Measurements from ENCODE around the gene AMOTL1.

Gene AMOTL1

DNA sequence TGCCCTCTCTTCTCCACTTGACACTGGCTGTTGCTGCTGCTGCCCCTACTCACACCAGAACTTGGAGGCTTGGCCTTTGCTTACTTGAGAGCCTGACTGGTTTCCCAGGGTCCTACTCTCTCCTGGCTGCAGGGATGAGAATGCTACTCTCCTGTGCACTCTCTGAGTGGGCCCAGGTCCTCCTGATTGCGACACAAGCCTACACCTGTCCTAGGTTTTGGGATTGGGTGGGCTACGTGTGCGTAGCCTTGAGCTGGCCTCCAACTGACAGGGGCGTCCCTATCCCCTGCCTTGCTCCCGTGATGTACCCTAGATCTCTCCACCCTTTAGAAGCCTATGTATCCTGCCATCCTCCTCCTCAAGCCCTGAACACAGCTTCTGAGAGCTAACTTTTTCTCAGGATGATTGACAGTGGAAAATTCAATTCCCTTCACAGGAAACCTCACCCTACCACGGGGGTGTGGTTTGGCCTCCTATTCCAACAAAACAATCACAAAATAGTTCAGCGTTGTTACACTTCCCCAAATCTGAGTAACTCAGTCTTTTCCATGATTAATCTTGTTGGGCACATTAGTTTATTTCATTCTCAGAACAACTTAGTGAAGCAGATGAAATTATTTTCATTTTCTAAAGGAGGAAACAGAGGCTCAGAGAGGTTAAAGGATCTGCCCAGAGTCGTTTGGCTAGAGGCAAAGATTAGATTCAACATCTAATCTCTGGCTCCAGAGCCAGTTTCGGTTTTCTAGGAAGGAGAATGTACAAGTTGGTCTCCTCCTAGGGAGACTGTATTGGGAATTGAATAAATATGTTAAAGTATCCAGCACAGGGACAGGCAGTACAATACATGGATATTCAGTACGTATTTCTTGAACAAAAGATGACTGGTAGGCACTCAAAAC lies 17.6 kb upstream of the AMOTL1 start:
- peaks cover 76% of the 10 kb centered on the region for H3K27me3 Mint-ChIP-seq
- H3K9me3 Mint-ChIP-seq, result no peaks in the 10 kb centered on the region
- DNase-seq (ENCODE audit: low spot score in 2 of 2) (no peak), ATAC-seq (replicated peaks; ENCODE audit: extremely low read depth, poor library complexity, severe bottlenecking) (no peak)
- H3K36me3 Mint-ChIP-seq (ENCODE audit: insufficient read depth), result no peaks in the 10 kb centered on the region
- no peak overlapping the region for H3K4me3 Mint-ChIP-seq
- H3K27ac Mint-ChIP-seq (ENCODE audit: low read depth), result no peak overlapping the region
- no peaks in the 10 kb centered on the region for H3K4me1 Mint-ChIP-seq

DNA sequence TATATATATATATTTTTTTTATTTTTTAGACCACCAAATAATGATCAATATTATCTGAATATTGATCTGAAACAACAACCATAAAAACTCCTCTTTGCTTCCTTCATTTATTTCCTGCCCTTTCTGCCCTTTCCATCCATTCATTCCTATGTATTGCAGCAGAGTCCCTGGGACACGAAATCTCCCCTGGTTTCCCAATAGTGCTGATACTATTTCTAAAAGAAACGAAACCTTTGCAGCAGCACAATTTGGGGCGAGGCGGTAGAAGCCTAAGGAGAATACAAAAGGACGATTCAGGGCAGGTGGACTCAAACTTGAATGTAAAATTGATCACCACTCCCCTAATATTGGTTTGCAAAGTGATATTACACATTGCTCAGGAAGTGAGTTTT lies 16.9 kb upstream of the AMOTL1 start:
- no peak overlapping the region for H3K4me3 Mint-ChIP-seq
- DNase-seq (ENCODE audit: low spot score in 2 of 2), result no peak
- H3K4me1 Mint-ChIP-seq, result no peaks in the 10 kb centered on the region
- no peaks in the 10 kb centered on the region for H3K36me3 Mint-ChIP-seq (ENCODE audit: insufficient read depth)
- no peak overlapping the region for H3K27ac Mint-ChIP-seq (ENCODE audit: low read depth)
- H3K9me3 Mint-ChIP-seq, result no peaks in the 10 kb centered on the region
- no peak for ATAC-seq (replicated peaks; ENCODE audit: extremely low read depth, poor library complexity, severe bottlenecking)
- H3K27me3 Mint-ChIP-seq, result peaks cover 69% of the 10 kb centered on the region

DNA sequence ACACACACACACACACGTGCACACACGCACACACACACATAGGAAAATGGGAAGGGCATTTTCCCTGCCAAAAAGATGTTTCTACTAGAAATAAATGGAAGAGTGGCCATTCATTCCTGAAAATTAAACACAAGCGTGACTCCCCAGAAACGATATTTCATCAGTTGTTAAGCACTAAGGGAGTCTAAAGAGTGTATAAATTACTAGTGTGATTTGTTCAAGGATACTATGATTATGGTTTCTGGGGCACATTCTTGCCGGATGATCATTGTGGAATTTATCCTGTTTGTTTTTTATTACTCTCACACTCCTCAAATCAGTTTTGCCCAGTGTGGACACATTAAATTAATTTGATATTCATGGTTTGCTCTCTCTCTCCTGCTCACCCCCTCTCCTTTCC lies 16.4 kb upstream of the AMOTL1 start:
- H3K27me3 Mint-ChIP-seq, result peaks cover 64% of the 10 kb centered on the region
- ATAC-seq (replicated peaks; ENCODE audit: extremely low read depth, poor library complexity, severe bottlenecking), result no peak
- H3K36me3 Mint-ChIP-seq (ENCODE audit: insufficient read depth), result no peaks in the 10 kb centered on the region
- H3K4me1 Mint-ChIP-seq, result no peaks in the 10 kb centered on the region
- no peak overlapping the region for H3K27ac Mint-ChIP-seq (ENCODE audit: low read depth)
- no peak for DNase-seq (ENCODE audit: low spot score in 2 of 2)
- no peak overlapping the region for H3K4me3 Mint-ChIP-seq
- no peaks in the 10 kb centered on the region for H3K9me3 Mint-ChIP-seq

DNA sequence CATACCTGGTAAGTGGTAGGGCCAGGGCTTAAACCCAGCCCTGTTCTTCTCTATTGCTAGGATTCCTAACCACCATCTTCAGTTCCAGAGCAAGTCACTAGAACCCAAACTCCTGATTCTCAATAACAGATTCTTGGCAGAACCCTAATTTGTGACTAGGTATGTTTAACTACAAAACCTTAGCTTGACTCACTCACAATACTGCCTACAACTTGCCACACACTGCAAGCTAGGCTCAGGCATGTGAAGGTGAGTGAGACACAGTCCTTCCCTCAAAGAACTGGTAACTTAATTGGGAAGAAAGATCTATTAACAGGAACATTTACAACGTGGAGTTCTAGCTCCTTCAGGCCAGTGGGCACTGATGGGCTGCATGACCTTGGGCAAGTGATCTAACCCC lies 14.5 kb upstream of the AMOTL1 start:
- Mint-ChIP-seq H3K4me1 (no peaks in the 10 kb centered on the region), H3K4me3 (no peak overlapping the region), H3K27me3 (peaks cover 56% of the 10 kb centered on the region), H3K9me3 (no peaks in the 10 kb centered on the region), H3K27ac (ENCODE audit: low read depth) (no peak overlapping the region), H3K36me3 (ENCODE audit: insufficient read depth) (no peaks in the 10 kb centered on the region)
- ATAC-seq (replicated peaks; ENCODE audit: extremely low read depth, poor library complexity, severe bottlenecking), result no peak
- no peak for DNase-seq (ENCODE audit: low spot score in 2 of 2)

DNA sequence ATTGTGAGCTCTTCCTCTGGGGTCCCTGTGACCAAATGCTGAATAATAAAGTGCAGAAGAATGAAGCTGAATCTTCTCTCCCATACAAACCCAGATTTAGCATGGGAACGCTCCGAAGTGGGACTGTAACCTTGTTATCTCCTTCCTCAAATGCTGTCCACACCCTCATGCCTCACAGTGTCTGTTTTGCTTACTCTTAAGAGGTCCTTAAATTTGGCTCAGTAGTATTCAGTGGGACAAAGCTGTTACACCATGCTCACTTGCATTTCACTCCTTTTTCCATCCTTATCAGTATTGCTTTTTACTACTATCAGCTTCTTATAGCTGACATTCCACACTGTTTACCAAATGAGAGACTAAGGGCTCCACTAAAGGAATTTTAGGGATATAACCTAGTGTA lies 13.8 kb upstream of the AMOTL1 start:
- DNase-seq (ENCODE audit: low spot score in 2 of 2) (no peak), ATAC-seq (replicated peaks; ENCODE audit: extremely low read depth, poor library complexity, severe bottlenecking) (no peak)
- H3K4me1 Mint-ChIP-seq, result no peaks in the 10 kb centered on the region
- no peaks in the 10 kb centered on the region for H3K9me3 Mint-ChIP-seq
- H3K27me3 Mint-ChIP-seq, result peaks cover 56% of the 10 kb centered on the region
- H3K27ac Mint-ChIP-seq (ENCODE audit: low read depth), result no peak overlapping the region
- no peak overlapping the region for H3K4me3 Mint-ChIP-seq
- H3K36me3 Mint-ChIP-seq (ENCODE audit: insufficient read depth), result no peaks in the 10 kb centered on the region

DNA sequence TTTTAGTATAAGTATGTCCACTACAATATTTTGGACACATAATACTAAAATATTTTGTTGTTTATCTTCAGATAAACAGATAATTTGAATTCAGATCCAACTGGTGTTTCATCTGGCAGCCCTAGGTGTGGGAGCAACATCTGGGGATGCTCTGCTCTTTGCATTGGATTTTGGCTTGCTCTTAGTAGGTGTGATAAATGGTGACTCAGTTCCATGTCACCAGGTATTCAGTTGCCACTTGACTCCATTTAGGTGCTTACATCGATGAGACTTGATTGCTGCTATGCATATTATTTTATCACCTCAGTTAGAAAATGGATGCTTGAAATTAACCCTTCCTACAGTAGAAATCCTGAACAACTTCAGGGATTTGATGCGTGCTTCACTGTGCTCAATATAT lies 13.3 kb upstream of the AMOTL1 start:
- Mint-ChIP-seq H3K4me1 (no peaks in the 10 kb centered on the region), H3K4me3 (no peak overlapping the region), H3K27ac (ENCODE audit: low read depth) (no peak overlapping the region), H3K9me3 (no peaks in the 10 kb centered on the region), H3K36me3 (ENCODE audit: insufficient read depth) (no peaks in the 10 kb centered on the region), H3K27me3 (peaks cover 56% of the 10 kb centered on the region)
- no peak for ATAC-seq (replicated peaks; ENCODE audit: extremely low read depth, poor library complexity, severe bottlenecking)
- DNase-seq (ENCODE audit: low spot score in 2 of 2), result no peak

DNA sequence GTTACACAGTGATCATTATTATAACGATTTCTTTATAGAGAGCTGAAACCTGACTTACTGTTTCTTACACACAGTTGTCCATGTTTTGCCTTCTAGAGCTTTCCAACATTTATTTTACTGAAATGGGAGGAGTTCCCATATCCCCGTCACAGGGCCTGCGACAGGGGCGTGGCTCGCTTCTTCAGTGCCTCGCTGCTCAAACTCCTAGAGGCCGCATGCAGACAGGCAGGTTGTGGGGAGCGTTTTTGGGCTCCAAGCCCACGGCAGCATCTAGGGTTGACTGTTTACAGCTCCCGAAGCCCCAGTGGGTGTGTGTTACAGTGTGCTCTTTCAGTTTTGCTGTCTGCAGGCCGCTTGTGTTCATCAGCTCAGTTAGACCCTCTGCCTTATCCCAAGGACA lies 12.7 kb upstream of the AMOTL1 start:
- Mint-ChIP-seq H3K36me3 (ENCODE audit: insufficient read depth) (no peaks in the 10 kb centered on the region), H3K27ac (ENCODE audit: low read depth) (no peak overlapping the region), H3K4me3 (no peak overlapping the region), H3K9me3 (no peaks in the 10 kb centered on the region), H3K4me1 (no peaks in the 10 kb centered on the region), H3K27me3 (peaks cover 50% of the 10 kb centered on the region)
- ATAC-seq (replicated peaks; ENCODE audit: extremely low read depth, poor library complexity, severe bottlenecking) (no peak), DNase-seq (ENCODE audit: low spot score in 2 of 2) (no peak)

DNA sequence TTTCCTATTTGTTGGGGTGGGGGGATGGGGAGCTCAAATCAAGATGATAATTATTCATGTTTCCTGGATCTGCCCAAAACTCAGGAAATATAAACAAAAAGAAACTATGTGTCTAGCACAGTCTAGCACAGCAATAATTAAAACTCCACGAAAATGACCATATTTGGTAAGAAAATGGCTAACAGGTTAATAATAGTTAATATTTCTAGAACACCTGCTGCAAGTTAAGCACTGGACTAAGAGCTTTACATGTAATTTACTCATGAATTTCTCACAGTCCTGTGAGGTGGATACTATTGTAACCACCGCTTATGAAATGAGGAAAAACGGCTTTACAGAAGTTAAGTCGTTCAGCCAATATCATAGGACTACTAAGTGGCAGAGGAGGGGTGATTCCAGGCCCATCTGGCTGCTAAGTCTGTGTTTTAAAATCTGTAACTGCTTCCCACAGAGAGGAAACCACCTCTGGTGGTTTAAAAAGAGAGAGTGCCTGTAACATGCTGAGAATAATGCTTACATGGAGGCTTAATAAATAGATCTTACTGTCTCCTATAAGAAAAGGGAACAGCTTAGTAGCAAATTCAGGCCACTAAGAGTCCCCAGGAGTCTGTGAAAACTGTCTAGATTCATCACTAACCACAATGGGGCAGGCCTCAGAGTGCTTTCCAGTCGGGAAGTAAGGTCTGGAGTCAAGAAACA lies 11.0 kb upstream of the AMOTL1 start:
- ATAC-seq (replicated peaks; ENCODE audit: extremely low read depth, poor library complexity, severe bottlenecking) (no peak), DNase-seq (ENCODE audit: low spot score in 2 of 2) (no peak)
- no peak overlapping the region for H3K27ac Mint-ChIP-seq (ENCODE audit: low read depth)
- H3K9me3 Mint-ChIP-seq, result no peaks in the 10 kb centered on the region
- no peak overlapping the region for H3K4me3 Mint-ChIP-seq
- no peaks in the 10 kb centered on the region for H3K4me1 Mint-ChIP-seq
- peaks cover 42% of the 10 kb centered on the region for H3K27me3 Mint-ChIP-seq
- no peaks in the 10 kb centered on the region for H3K36me3 Mint-ChIP-seq (ENCODE audit: insufficient read depth)

DNA sequence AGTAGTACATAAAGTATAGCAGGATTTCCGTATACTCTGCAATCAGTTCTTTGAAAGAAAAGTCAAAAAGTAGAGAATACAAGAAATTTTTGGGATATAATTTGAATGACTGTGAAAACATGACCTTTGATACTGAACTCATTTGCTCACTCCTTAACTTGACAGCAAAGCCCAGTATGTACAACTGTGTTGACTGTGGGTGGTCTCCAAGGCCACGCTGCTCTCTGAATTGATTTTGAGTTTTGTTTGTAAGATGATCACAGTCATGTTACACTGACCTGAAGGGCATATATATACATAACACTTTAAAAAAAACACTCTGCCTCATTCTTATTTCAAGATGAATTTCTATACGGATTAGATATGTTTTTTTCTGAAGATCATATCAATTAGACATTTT lies 9.5 kb upstream of the AMOTL1 start:
- no peak overlapping the region for H3K4me3 Mint-ChIP-seq
- H3K27me3 Mint-ChIP-seq, result peaks cover 30% of the 10 kb centered on the region
- H3K9me3 Mint-ChIP-seq, result no peaks in the 10 kb centered on the region
- DNase-seq (ENCODE audit: low spot score in 2 of 2) (no peak), ATAC-seq (replicated peaks; ENCODE audit: extremely low read depth, poor library complexity, severe bottlenecking) (no peak)
- no peaks in the 10 kb centered on the region for H3K4me1 Mint-ChIP-seq
- no peaks in the 10 kb centered on the region for H3K36me3 Mint-ChIP-seq (ENCODE audit: insufficient read depth)
- no peak overlapping the region for H3K27ac Mint-ChIP-seq (ENCODE audit: low read depth)

DNA sequence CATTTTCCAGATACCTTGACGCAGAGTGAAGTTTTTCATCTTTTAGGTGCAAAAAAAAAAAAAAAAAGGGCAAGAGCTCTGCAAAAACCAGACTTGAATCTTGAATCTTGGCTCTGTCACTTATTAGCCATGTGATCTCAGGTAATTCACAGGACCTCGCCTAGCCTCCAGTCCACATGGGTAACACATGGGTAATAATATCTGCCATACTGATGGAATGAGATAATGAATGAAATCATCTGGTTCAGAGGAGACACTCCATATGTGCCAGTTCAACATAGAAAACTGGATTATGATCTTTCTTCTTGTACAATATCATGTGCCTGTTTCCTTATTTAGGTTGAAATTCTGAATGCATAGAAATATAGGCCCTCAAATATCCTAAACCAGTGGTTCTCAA lies 8.6 kb upstream of the AMOTL1 start:
- no peak overlapping the region for H3K27ac Mint-ChIP-seq (ENCODE audit: low read depth)

DNA sequence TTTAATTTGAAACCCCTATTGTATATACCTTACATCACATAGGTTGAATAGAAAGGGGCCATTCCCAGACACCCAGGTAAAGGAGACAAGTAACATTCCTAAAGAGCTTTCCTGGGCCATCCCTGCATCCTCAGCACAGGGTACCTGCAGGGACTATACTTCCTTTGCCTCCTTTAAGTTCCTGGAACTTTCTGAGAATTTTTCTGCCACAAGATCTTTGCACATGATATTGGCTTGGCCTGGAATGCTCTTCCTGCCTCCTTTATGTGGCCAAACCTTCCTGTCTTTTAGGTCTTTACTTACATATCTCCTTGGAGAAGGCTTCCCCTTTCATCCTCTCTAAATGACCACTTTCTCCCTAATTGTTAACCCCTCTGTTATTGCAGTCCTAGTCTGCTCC lies 7.9 kb upstream of the AMOTL1 start:
- Mint-ChIP-seq H3K4me3 (no peak overlapping the region), H3K9me3 (no peaks in the 10 kb centered on the region), H3K27ac (ENCODE audit: low read depth) (no peak overlapping the region), H3K36me3 (ENCODE audit: insufficient read depth) (no peaks in the 10 kb centered on the region), H3K27me3 (peaks cover 17% of the 10 kb centered on the region), H3K4me1 (no peaks in the 10 kb centered on the region)
- DNase-seq (ENCODE audit: low spot score in 2 of 2) (no peak), ATAC-seq (replicated peaks; ENCODE audit: extremely low read depth, poor library complexity, severe bottlenecking) (no peak)

More for the DNA sequence above, 8.6 kb upstream of the AMOTL1 start:
- Mint-ChIP-seq H3K4me1 (no peaks in the 10 kb centered on the region), H3K9me3 (no peaks in the 10 kb centered on the region), H3K27me3 (peaks cover 22% of the 10 kb centered on the region), H3K4me3 (no peak overlapping the region), H3K36me3 (ENCODE audit: insufficient read depth) (no peaks in the 10 kb centered on the region)
- ATAC-seq (replicated peaks; ENCODE audit: extremely low read depth, poor library complexity, severe bottlenecking) (no peak), DNase-seq (ENCODE audit: low spot score in 2 of 2) (no peak)

DNA sequence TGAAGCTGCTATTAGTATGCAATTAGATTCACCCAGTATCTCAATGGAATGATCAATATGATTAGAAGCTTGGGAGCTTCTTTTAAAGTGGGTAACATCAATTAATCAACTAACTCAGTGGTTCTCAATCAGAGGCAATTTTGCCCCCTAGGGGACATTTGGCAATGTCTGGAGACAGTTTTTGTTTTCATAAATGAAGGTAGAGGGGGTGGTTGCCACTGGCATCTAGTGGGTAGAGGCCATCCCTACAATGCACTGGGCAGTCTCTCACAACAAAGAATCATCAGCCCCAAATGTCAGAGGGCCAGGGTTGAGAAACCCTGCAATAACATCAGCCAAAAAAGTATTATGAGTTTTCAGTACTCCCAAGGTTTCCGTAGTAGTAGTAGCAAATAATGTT lies 5.9 kb upstream of the AMOTL1 start:
- H3K27me3 Mint-ChIP-seq, result peaks cover 17% of the 10 kb centered on the region
- H3K27ac Mint-ChIP-seq (ENCODE audit: low read depth), result no peak overlapping the region
- H3K36me3 Mint-ChIP-seq (ENCODE audit: insufficient read depth), result no peaks in the 10 kb centered on the region
- H3K4me3 Mint-ChIP-seq, result no peak overlapping the region
- DNase-seq (ENCODE audit: low spot score in 2 of 2) (no peak), ATAC-seq (replicated peaks; ENCODE audit: extremely low read depth, poor library complexity, severe bottlenecking) (no peak)
- H3K9me3 Mint-ChIP-seq, result no peaks in the 10 kb centered on the region
- no peaks in the 10 kb centered on the region for H3K4me1 Mint-ChIP-seq

DNA sequence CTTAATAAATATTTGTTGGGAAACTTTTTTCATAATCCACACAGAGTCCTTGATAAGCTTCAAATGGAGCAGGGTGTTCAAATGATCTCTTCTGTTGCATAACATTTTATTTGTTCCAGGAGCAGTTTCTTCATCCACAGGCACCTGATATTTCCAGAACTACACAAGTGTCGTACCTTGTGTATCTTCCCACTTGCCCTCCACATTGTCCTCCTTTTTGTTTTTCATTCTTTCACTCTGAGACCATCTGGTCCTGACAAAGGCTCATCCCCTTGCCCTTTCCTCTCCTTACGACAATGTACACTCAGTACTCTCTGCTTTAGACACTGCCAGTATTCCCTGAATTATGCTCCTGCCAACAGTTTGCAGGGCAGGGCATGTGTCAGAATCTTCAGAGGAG lies 5.2 kb upstream of the AMOTL1 start:
- Mint-ChIP-seq H3K4me3 (no peak overlapping the region), H3K4me1 (no peaks in the 10 kb centered on the region), H3K36me3 (ENCODE audit: insufficient read depth) (no peaks in the 10 kb centered on the region), H3K9me3 (no peaks in the 10 kb centered on the region), H3K27ac (ENCODE audit: low read depth) (no peak overlapping the region), H3K27me3 (peaks cover 11% of the 10 kb centered on the region)
- DNase-seq (ENCODE audit: low spot score in 2 of 2), result no peak
- ATAC-seq (replicated peaks; ENCODE audit: extremely low read depth, poor library complexity, severe bottlenecking), result no peak
